Heart left ventricle (tissue), 13 donors: ENCODE results near the gene DCDC2.

Experiments
- CTCF ChIP-seq, 12 donors: fragments of 200-600 bp; sonication (generic) in 4 of 12; IDR thresholded peaks; one replicate each; pipeline versions ENCODE4 v1.5.0 to v1.8.0; 2018 to 2022; ENCODE audit warnings: antibody characterized with exemption in 12 of 12, mild to moderate bottlenecking in 5 of 12
- POLR2A ChIP-seq, 2 donors: fragments of 450-650 bp; IDR thresholded peaks; one replicate each; pipeline ENCODE4 v1.6.1; 2017; ENCODE audit warnings: antibody characterized with exemption in 2 of 2, mild to moderate bottlenecking in 2 of 2, moderate library complexity in 2 of 2
- donor health status: ischemic (EF 13 %, LVEDD 7.1; RV severe dilation, severe dysfunction).
- donor health status: DM: no; HTN: yes; CAD: no.
- donor health status: DM: no; HTN: no; CAD: no.
- donor health status: ischemic (EF 25% LVEDD 6.9; RV normal size, moderate dysfunction).
- donor health status: ischemic (EF 25% LVEDD 5.7; RV mildly dilated, moderate dysfunction).
- donor health status: ischemic (EF 35%, LVEDD 5.7; RV mildly dilated, moderate dysfunction).
- donor health status: nonischemic (EF 11% LVEDD 7.7; RV severe dilation, severe dysfunction).
- donor health status: DM: yes; HTN: yes; CAD: no.
- donor health status: PGD.
- donor health status: ischemic (EF 29% LVEDD 5.4; RV normal size, mild dysfunction).
- donor health status: nonischemic (EF 23%, LVEDD 6.1; RV moderate dilation, normal function).

DNA sequence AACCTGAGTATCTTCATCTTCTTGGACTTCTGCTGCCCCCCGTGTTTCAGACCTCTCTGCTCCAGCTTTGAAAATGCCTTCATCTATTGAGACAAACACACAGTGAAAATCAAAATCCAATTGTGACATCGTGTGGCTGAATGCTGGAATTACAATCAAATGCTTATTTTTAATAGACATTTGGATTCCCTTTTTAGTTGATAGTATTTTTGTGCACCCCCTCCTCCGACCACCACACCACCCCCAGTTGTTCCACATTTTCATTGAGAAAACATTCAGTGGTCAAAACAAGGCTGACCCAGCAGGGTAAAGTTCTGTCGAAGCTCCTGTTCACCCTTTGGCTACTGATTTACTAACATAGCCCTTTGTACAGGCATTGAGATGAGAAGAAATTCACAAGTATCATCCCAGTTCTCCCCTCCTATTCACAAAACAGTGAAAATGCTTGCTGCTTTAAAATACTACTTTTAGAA lies 152.8 kb downstream of the DCDC2 start:
- TF ChIP-seq CTCF (IDR thresholded peaks at IDR 0.05) = peak; percentile 41 to 70 (median 57)
- no peak for TF ChIP-seq POLR2A (IDR thresholded peaks at IDR 0.05)
